ENCODE measurements around the gene ARHGEF37. TPM values are rescaled to one million over a fixed set of nuclear protein-coding genes. Genes with fewer than 3 reads are reported as not detected.

ARHGEF37 gene
- total and polyA plus RNA-seq, 2 donors from 2014 or later = 6.9 to 21.8 TPM

Other genes starting within 250 kb of the ARHGEF37 start
- 16.9 TPM for gene GRPEL2, start 236.0 kb upstream of the ARHGEF37 start, total RNA-seq
- gene GRPEL2, start 236.0 kb upstream of the ARHGEF37 start, polyA plus RNA-seq (ENCODE audit: insufficient read depth, low read depth, low replicate concordance) = 7.6 TPM
- 7.2 TPM for gene PCYOX1L, start 223.5 kb upstream of the ARHGEF37 start, total RNA-seq
- gene PCYOX1L, start 223.5 kb upstream of the ARHGEF37 start, polyA plus RNA-seq (ENCODE audit: insufficient read depth, low read depth, low replicate concordance) = 9.0 TPM
- gene IL17B, start 202.2 kb upstream of the ARHGEF37 start, total RNA-seq = 1.4 TPM
- 4.7 TPM for gene IL17B, start 202.2 kb upstream of the ARHGEF37 start, polyA plus RNA-seq (ENCODE audit: insufficient read depth, low read depth, low replicate concordance)
- 221 TPM for gene CSNK1A1, start 30.1 kb upstream of the ARHGEF37 start, total RNA-seq
- gene CSNK1A1, start 30.1 kb upstream of the ARHGEF37 start, polyA plus RNA-seq (ENCODE audit: insufficient read depth, low read depth, low replicate concordance) = 63.9 TPM
- gene PPARGC1B, start 148.8 kb downstream of the ARHGEF37 start, total RNA-seq = 3.3 TPM
- 0.77 TPM for gene PPARGC1B, start 148.8 kb downstream of the ARHGEF37 start, polyA plus RNA-seq (ENCODE audit: insufficient read depth, low read depth, low replicate concordance)